ENCODE results near the gene SMNDC1.

Gene SMNDC1

DNA sequence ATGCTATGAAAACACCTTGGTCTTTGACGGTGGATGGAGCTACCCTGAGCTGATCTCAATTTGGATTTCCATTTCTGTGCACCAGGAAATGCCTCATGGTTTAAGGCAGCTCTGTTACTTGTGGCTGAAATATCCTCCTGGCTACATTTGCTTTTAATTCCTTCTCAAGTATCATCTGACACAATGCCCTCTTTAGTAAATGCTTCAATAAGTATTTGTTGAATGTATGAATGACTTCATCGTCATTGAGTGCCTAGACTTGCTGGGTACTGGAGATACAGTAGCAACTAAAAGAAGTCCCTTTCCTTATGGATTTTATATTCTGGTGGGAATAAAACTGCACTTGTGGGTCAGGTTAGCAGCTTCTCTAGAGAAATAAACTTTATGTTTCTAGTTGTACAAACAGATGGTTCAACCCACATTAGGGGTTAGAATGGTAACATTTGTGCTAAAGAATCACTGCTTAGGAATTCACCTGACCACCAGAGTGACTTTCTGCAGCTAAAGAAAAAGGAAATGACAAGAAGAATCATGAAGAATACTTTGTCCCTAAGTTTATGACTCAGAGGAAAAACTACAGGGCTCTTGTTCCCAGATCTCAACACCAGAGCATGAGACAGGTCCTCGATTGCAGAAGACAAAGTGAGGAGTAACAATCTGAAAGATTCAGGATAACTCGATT lies 21.8 kb upstream of the SMNDC1 start:
- peak in 1 of 2 donors; percentile 73 for DNase-seq

DNA sequence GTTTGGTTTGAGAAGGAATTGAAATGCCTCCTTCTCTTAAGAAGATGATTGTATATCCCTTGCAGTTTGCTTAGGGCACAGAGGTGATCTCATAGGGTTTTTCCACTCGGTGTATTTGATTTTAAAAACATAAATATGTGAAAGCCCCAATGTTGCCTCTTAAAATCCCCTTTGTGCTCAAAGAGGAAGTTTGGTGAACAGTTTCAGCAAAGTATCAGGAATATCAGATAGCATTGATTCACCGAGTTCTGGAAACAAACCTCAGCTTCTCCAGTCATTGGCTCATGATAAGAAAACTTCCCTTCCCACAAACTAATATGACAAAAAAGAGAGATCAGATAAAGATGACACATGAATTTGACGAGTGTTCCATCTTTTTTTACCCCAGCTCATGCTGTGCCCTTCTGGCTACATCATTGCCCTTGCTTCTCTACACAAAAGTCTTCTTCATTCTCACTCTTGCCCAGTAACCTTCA lies 20.1 kb upstream of the SMNDC1 start:
- peak; percentile 63 to 92 for DNase-seq

- DNase-seq = peak in 1 of 2 donors; percentile 42
Observed at GRCh38 chr10:110324201-110324804, 19.6 kb upstream of the SMNDC1 start.

DNA sequence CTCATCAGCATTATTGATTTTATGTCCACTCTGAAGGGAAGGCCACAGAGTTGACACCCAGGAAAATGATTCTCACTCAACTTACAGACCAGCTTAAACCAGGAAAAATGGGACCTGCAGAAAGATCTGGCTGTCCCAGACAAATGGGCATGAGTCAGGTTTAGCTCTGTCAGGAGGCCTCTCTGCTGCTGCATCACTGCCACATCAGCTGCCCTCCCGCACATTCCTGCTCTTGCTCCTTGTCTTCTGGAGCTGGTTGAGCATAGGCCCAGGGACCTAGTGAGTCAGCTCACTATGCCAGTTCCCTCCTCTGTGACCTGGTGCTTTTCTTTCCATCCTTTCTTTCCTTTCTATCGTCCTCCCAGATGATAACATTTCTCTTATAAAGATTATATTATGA lies 18.8 kb upstream of the SMNDC1 start:
- no peak for DNase-seq

GRCh38 chr10:110321869-110322620 lies 17.3 kb upstream of the SMNDC1 start:
- no peak for DNase-seq

DNA sequence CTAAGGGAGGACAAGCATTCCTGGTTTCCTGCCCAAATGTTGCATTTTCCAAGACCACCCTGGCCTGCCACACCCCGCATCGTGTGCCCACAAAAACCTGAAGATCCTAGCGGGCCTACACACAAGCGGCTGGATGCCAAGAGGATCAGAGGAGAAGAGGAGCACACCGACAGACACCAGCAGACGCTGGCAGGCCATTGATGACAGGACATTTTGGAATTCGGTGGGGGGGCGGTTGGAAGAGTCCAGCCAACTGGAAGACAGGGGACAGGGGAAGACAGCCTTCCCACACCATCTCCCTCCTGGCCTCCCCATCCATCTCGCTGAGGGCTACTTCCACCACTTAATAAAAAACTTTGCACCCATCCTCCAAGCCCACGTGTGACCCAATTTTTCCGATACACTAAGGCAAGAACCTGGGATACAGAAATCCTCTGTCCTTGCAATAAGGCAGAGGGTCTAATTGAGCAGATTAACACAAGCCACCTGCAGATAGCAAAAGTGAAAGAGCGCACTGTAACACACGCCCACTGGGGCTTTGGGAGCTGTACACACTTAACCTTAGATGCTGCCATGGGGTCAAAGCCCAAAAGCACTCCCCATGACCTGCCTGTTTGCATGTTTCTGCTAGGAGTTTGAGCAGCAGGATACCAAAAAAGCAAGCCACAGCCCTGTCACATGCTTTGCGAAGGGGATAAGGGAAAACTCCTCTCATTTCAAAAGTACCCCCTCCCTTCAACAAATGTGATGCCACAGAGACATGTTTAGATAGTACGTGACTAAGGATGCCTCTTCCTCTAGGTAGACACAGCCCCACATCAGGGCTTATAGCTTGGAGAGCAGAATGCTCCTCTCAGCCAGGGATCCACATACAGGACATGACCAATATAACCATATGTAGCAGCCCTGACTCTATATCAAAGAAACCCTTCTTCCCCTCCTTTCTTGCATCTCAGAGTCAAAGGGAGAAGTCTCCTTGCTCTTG lies 13.4 kb upstream of the SMNDC1 start:
- DNase-seq = no peak

- no peak for DNase-seq
Observed at GRCh38 chr10:110313674-110314073, 9.0 kb upstream of the SMNDC1 start.

- no peak for DNase-seq
Observed at GRCh38 chr10:110312206-110312605, 7.5 kb upstream of the SMNDC1 start.

- peak; percentile 57 to 80 for DNase-seq
Observed at GRCh38 chr10:110311357-110311949, 6.7 kb upstream of the SMNDC1 start.

GRCh38 chr10:110310741-110311140 lies 6.0 kb upstream of the SMNDC1 start:
- DNase-seq = peak in 1 of 2 donors; percentile 71

DNA sequence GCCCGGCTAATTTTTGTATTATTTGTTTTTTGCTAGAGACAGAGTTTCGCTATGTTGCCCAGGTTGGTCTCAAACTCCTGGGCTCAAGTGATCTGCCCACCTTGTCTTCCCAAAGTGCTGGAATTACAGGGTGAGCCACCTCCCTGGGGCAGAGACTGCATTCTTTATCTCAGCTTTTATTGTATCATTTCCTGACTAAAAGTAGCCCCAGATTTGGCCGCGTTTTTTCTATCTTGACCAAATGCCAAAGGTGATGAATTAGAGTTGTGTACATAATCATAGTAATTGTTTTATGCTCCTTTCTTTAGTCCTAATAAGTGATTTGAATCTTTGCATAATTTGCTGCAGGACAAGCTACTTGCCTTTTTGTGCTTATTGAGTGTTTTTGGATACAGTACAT lies 3.1 kb upstream of the SMNDC1 start:
- DNase-seq = no peak

GRCh38 chr10:110306452-110306768 lies 1.7 kb upstream of the SMNDC1 start:
- no peak for DNase-seq

DNA sequence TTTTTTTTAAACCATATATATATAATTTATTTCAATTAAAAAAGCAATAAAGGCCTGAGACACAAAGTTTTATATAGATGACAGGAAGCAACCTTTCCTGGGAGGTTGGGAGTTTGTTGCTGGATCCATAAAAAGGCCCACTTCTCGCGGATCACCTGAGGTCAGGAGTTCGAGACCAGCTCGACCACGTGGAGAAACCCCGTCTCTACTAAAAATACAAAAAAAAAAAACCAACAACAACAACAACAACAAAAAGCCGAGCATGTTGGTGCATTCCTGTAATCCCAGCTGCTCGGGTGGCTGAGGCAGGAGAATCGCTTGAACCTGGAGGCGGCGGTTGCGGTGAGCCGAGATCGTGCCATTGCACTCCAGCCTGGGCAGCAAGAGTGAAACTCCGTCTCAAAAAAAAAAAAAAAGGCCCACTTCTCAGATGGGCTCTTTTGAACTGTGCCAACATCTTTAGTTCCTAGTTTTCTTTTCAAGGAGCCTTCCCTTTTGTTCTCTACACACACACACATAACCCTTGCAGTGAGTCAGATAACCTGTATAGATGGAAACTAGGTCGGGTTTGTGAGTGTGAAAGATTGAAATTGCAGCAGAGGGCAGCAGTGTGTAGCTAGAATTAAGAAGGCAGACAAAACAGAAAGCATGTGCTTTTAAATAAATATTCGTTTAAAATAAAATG lies 1.2 kb upstream of the SMNDC1 start:
- peak; percentile 70 to 82 for DNase-seq

- DNase-seq = peak; percentile 24 to 30
Observed at GRCh38 chr10:110304394-110304779, 333 bp downstream of the SMNDC1 start.

DNA sequence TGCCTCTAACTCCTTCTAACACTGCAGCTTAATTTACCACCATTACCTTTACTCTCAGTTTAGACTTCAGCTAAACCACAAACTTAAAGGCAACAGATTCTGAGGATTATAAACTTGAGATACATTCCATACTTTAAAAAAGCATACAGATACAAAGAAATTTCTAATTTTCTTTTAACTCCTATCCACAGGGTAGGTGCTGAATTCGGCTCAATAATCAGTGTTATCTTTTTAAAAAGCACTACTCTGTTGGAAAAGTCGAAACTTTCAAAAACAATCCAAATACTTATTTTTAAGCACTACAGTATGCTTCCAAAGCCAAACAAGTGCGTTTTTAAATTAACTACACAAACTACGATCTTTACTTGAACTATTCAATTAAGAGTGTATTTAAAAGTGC lies 1.0 kb downstream of the SMNDC1 start:
- DNase-seq = no peak

- no peak for DNase-seq
Observed at GRCh38 chr10:110300486-110300986, 4.2 kb downstream of the SMNDC1 start.

GRCh38 chr10:110296966-110297365 lies 7.8 kb downstream of the SMNDC1 start:
- DNase-seq = no peak

GRCh38 chr10:110286841-110287240 lies 17.9 kb downstream of the SMNDC1 start:
- DNase-seq = no peak

GRCh38 chr10:110285501-110285900 lies 19.2 kb downstream of the SMNDC1 start:
- no peak for DNase-seq

DNA sequence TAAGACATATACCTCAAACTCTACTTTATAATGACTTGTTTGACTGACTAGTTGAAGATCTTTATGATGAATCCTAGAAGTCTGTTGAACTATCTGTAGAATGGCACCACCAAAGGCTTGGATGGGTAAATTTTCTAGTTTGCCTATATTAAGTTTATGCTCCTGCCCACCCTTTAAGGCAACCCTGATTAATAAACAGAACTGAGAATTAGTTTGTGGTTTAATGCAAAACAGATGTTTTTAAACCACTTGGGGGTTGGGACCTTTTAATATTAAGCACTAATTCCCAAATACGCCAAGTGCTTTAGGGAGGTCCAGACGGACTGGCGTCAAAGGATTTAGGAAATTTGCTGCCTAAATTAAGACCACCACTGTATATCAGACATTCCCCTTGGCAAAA lies 20.5 kb downstream of the SMNDC1 start:
- no peak for DNase-seq

DNA sequence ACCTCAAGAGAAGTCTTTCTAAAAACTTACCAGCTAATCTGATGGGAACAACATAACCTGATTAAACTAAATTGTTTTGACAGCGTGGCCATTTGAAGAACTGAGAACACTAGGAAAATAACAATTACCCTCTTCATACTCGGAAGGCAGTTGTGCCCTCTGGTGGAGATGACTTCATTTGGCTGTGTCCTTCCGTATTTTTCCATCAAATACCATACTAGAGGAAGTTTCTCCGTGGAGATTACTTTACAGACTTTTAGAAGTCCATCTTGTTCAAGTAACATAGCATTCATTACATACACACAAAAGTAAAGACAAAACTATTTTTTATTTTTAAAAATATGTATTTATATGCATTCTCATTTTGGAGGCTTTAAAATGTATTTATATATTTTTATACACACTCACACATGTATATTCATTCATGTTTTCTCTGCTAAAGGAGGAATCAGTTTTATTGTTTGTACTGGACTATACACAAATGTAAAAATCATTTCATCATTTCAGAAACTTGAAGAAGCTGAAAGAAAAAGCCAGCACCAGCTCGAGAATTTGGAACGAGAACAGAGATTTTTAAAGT lies 25.2 kb downstream of the SMNDC1 start:
- peak; percentile 66 to 86 for DNase-seq

Data from inflammatory macrophage treated with lipopolysaccharide for 1 hour (primary cell).